HUDEP-2 (cell line): ENCODE results near the gene HAND1.

ENCODE experiments used
- DNase-seq, 76 experiments: peaks; one replicate each; lab custom pipeline; 2025; ENCODE audit not compliant: unreplicated experiment in 76 of 76; lab: John Stamatoyannopoulos, UW

Gene HAND1

DNA sequence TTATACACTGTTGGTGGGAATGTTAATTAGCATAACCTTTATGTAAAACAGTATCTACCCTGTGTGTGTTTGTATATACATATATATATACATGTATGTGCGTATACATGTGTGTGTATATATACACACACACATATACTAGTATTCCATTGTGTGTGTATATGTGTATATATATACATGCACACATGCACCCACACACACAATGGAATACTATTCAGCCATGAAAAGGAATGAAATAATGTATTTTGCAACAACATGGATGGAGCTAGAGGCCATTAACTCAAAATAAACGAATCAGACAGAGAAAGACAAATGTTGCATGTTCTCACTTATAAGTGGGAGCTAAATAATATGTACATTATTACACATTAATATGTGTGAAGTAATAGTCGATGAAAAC lies 49.8 kb downstream of the HAND1 start:
- DNase-seq: no peak
